Activated T-helper 1 cell treated with Interleukin-2 at 50 U/mL for 16 hours (primary cell): ENCODE data around the gene OSTN.

Experiments
- DNase-seq: peaks from one replicate; pipeline ENCODE4 v3.0.0-alpha.2; 2020; ENCODE audit warnings: low read depth

Gene OSTN

DNA sequence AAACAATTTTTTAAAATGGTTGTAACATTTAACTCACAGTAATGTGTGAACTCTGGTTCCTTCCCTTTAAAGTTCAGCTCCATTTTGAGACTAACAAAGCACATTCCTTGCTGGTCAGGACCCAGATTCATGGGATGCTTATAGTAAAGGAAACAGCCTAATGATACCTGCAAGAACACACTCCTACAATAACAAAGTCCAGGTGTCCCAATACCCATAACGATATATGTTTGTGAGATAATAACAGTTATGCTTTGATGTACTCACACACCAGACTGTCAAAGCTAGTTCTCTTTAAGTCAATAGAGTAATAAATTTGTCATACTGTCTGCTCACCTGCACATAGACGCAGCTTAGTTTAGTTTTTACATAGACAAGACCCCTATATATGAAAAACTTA lies 114.3 kb downstream of the OSTN start:
- no peak for DNase-seq

DNA sequence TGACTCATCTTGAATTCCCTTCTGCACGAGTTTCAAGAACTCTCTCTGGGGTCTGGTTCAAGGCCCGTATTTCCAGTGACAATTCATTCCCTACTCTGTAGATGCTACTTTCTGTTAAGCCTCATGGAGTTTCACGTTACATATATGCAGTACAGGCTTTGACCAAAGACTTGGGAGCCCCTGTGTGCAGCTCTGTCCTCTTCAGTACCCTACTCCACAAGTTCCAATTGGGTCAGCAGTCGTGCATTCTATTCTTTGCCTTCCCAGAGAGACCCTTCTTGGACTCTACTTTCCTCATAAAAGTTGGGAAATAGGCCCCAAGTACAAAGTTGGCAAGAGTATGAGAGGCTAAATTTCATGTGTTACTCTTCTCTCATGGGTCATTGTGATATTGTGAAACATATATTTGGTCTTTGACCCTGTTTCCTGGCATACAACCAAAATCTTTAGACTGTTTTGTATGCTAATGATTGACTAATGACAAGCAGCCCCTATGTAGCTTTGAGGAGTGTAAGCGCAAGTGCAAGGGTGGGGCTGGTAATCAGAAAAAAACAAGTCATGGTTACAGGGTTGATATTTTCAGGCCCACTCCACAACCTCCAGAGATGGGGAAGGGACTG lies 115.2 kb downstream of the OSTN start:
- no peak for DNase-seq
